Panc1 (cell line): ENCODE data around the gene TNNC1. TPM values are rescaled to one million over a fixed set of nuclear protein-coding genes. Genes with fewer than 3 reads are reported as not detected.

Experiments used
- ATAC-seq: fragments of 200-7000 bp; cut with Tn5 transposase; 2 replicates; pipeline ENCODE4 v1.9.1; 2020; ENCODE audit warnings: mild to moderate bottlenecking, moderate library complexity
- BruUV-seq: library from RNA; stranded (reverse); fragments of 400-500 nt; replicated peaks from 2 replicates; lab custom pipeline; 2021; lab: Mats Ljungman, UMichigan
- CTCF ChIA-PET: fragments of 300-600 bp; sonication (Branson Sonifier 250); formaldehyde crosslinking; loops from one replicate; lab custom pipeline; 2022; ENCODE audit warnings: antibody characterized with exemption; lab: Charles Lee
- POLR2A ChIA-PET: fragments of 300-600 bp; sonication (Branson Sonifier 250); formaldehyde crosslinking; loops from one replicate; lab custom pipeline; 2022; ENCODE audit warnings: antibody characterized with exemption; lab: Charles Lee
- DNase-seq: peaks from one replicate; pipeline ENCODE4 v3.0.0-alpha.2; 2010; ENCODE audit warnings: low read depth, low spot score
- H3K27ac ChIP-seq: 2 replicates; pipeline ENCODE4 v1.5.1; 2011; ENCODE audit warnings: mild to moderate bottlenecking, low read length, inconsistent platforms
- H3K27me3 ChIP-seq: fragments of 200-500 bp; sonication (Bioruptor generic); 2 replicates; pipeline ENCODE4 v1.6.0; 2014; ENCODE audit warnings: low read length, inconsistent platforms; ENCODE audit not compliant: control insufficient read depth, insufficient read depth
- H3K36me3 ChIP-seq: fragments of 200-500 bp; sonication (Bioruptor generic); 2 replicates; pipeline ENCODE4 v1.5.1; 2014; ENCODE audit warnings: inconsistent platforms, mild to moderate bottlenecking, low read length, moderate library complexity; ENCODE audit not compliant: control insufficient read depth, insufficient read depth
- H3K4me1 ChIP-seq: 2 replicates; pipeline ENCODE4 v1.5.1; 2011; ENCODE audit warnings: inconsistent platforms, mild to moderate bottlenecking, low read length, moderate library complexity; ENCODE audit not compliant: control insufficient read depth, insufficient read depth
- H3K4me3 ChIP-seq, 2 experiments: 2 replicates each; pipeline ENCODE4 v1.5.1; 2011 to 2012; ENCODE audit warnings: low read depth in 2 of 2, low read length in 2 of 2, mild to moderate bottlenecking in 2 of 2, inconsistent platforms in 1 of 2, moderate library complexity in 1 of 2
- H3K9me3 ChIP-seq: fragments of 200-500 bp; sonication (Bioruptor generic); 2 replicates; pipeline ENCODE4 v1.5.1; 2014; ENCODE audit warnings: low read depth, mild to moderate bottlenecking, inconsistent platforms, low read length, moderate library complexity; ENCODE audit not compliant: control insufficient read depth, insufficient read depth
- POLR2AphosphoS5 ChIP-seq: IDR thresholded peaks from 2 replicates; pipeline ENCODE4 v1.6.1; 2012; ENCODE audit warnings: mild to moderate bottlenecking, low read depth, low read length, moderate library complexity
- SIN3A ChIP-seq: IDR thresholded peaks from 2 replicates; pipeline ENCODE4 v1.6.1; 2012; ENCODE audit warnings: low read depth, mild to moderate bottlenecking, low read length, moderate library complexity, borderline replicate concordance; ENCODE audit not compliant: insufficient read depth
- TCF7L2 ChIP-seq: IDR thresholded peaks from 2 replicates; pipeline ENCODE4 v1.6.1; 2011; ENCODE audit warnings: mild to moderate bottlenecking, low read depth, low read length, inconsistent platforms
- in situ Hi-C: cut with HindIII; loops from 2 replicates; pipeline ENCODE4 v1.10.0; 2016; ENCODE audit warnings: low sequenced_read_pairs, low pct_unique_long_range_greater_than_20kb
- intact Hi-C: fragments of 100-400 bp; cut with micrococcal nuclease; formaldehyde crosslinking; loops from one replicate; pipeline ENCODE4 v1.10.0; 2022; ENCODE audit not compliant: unreplicated experiment
- total RNA-seq: library from RNA; stranded (reverse); gene quantifications from one replicate; pipeline ENCODE4 v1.2.1, GENCODE V29; 2021; ENCODE audit not compliant: unreplicated experiment
- TF ChIP-seq, protein P1 (sequence below), 2 experiments: IDR thresholded peaks; 2 replicates each; pipeline ENCODE4 v1.6.1; 2011 to 2012; ENCODE audit warnings: low read depth in 2 of 2, control low read depth in 1 of 2, low read length in 1 of 2, mild to moderate bottlenecking in 1 of 2, moderate library complexity in 1 of 2; ENCODE audit not compliant: insufficient read depth in 1 of 2
- TF ChIP-seq, protein P2 (sequence below): fragments of 450-650 bp; IDR thresholded peaks from 2 replicates; pipeline ENCODE4 v1.5.1; 2017; ENCODE audit warnings: mild to moderate bottlenecking

The TNNC1 gene
- total RNA-seq, 1 experiment from 2014 or later: 5.2 TPM

DNA sequence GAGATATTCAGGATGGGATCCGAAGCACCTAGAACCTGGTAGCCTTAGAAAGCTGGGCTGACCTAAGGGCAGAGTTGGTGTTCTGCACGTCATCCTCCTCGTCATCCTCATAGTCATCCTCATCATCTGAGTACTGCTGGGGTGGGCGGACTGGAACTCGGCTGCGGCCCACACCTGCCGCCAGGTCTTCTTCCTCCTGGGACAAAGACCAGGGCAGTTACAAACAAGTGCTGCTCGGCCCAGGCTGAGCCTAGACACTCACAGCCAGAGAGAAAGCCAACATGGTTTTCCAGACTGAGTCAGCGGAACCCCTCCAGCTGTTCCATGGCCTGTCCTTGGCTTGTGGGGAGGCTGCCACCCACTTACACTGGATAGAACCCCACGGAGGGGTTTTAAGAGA, 49.5 kb downstream of the TNNC1 start:
- BruUV-seq: no TSS peak
- Histone ChIP-seq H3K36me3 (peaks cover 10% of the 10 kb centered on the region), H3K27ac (no peak overlapping the region), H3K4me1 (peaks cover 3% of the 10 kb centered on the region; the same call in 1 of the 2 replicates), H3K4me3 (no peak overlapping the region), H3K9me3 (no peaks in the 10 kb centered on the region), H3K27me3 (no peaks in the 10 kb centered on the region)
- no peak for DNase-seq
- no peak for ATAC-seq
- in situ Hi-C loops: no loop called here
- POLR2A ChIA-PET: no interaction called here
- intact Hi-C loops: no loop called here
- no peak for TF ChIP-seq SIN3A
- TF ChIP-seq POLR2AphosphoS5: no peak
- TF ChIP-seq TCF7L2: no peak
- TF ChIP-seq, protein P1, sequence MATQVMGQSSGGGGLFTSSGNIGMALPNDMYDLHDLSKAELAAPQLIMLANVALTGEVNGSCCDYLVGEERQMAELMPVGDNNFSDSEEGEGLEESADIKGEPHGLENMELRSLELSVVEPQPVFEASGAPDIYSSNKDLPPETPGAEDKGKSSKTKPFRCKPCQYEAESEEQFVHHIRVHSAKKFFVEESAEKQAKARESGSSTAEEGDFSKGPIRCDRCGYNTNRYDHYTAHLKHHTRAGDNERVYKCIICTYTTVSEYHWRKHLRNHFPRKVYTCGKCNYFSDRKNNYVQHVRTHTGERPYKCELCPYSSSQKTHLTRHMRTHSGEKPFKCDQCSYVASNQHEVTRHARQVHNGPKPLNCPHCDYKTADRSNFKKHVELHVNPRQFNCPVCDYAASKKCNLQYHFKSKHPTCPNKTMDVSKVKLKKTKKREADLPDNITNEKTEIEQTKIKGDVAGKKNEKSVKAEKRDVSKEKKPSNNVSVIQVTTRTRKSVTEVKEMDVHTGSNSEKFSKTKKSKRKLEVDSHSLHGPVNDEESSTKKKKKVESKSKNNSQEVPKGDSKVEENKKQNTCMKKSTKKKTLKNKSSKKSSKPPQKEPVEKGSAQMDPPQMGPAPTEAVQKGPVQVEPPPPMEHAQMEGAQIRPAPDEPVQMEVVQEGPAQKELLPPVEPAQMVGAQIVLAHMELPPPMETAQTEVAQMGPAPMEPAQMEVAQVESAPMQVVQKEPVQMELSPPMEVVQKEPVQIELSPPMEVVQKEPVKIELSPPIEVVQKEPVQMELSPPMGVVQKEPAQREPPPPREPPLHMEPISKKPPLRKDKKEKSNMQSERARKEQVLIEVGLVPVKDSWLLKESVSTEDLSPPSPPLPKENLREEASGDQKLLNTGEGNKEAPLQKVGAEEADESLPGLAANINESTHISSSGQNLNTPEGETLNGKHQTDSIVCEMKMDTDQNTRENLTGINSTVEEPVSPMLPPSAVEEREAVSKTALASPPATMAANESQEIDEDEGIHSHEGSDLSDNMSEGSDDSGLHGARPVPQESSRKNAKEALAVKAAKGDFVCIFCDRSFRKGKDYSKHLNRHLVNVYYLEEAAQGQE (IDR thresholded peaks at IDR 0.05; ENCODE audit: insufficient read depth in 1 of 2, low read depth in 2 of 2, low read length in 1 of 2): no peak
- TF ChIP-seq, protein P2, sequence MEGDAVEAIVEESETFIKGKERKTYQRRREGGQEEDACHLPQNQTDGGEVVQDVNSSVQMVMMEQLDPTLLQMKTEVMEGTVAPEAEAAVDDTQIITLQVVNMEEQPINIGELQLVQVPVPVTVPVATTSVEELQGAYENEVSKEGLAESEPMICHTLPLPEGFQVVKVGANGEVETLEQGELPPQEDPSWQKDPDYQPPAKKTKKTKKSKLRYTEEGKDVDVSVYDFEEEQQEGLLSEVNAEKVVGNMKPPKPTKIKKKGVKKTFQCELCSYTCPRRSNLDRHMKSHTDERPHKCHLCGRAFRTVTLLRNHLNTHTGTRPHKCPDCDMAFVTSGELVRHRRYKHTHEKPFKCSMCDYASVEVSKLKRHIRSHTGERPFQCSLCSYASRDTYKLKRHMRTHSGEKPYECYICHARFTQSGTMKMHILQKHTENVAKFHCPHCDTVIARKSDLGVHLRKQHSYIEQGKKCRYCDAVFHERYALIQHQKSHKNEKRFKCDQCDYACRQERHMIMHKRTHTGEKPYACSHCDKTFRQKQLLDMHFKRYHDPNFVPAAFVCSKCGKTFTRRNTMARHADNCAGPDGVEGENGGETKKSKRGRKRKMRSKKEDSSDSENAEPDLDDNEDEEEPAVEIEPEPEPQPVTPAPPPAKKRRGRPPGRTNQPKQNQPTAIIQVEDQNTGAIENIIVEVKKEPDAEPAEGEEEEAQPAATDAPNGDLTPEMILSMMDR: no peak
- CTCF ChIA-PET: no interaction called here

DNA sequence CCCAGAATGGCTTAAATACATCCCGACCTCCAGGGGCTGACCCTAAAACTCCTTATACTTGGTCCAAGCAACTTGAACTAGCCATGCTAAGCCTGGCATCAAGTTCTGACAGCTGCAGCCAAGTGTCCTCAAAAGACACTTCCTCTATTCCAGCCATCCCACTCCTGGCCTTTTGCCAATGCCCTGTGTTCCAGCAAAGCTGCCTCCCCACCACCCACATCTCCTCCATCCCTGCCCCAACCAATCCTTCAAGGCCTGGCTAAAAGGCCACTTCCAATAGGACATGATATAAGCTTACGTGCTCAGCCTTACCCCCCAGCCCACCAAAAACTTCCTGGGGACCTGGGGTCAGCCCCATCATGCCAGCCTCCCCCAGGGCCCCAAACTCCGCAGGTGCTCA, 49.9 kb downstream of the TNNC1 start:
- Histone ChIP-seq H3K36me3 (peaks cover 7% of the 10 kb centered on the region), H3K4me1 (peaks cover 3% of the 10 kb centered on the region; the same call in 1 of the 2 replicates), H3K27me3 (no peaks in the 10 kb centered on the region), H3K9me3 (no peaks in the 10 kb centered on the region), H3K4me3 (no peak overlapping the region), H3K27ac (no peak overlapping the region)
- TF ChIP-seq, protein P1 (IDR thresholded peaks at IDR 0.05; ENCODE audit: insufficient read depth in 1 of 2, low read depth in 2 of 2, low read length in 1 of 2): no peak
- TF ChIP-seq POLR2AphosphoS5 (no peak), TCF7L2 (no peak), SIN3A (no peak)
- TF ChIP-seq, protein P2: no peak
- CTCF ChIA-PET: no interaction called here
- DNase-seq (no peak), ATAC-seq (no peak)
- no TSS peak for BruUV-seq
- POLR2A ChIA-PET: no interaction called here
- in situ Hi-C loops (no loop called here), intact Hi-C loops (no loop called here)
